GM21619 (cell line): ENCODE results near the gene NNAT.
"Not testable (repeated sequence)": the region's sequence is repeated elsewhere in the genome, so short reads cannot be mapped to it uniquely, and the experiment has no call there.

Experiments used
- ATAC-seq: cut with Tn5 transposase; IDR thresholded peaks from one replicate; pipeline ENCODE4 v1.9.1; 2021; ENCODE audit not compliant: unreplicated experiment

NNAT gene

DNA sequence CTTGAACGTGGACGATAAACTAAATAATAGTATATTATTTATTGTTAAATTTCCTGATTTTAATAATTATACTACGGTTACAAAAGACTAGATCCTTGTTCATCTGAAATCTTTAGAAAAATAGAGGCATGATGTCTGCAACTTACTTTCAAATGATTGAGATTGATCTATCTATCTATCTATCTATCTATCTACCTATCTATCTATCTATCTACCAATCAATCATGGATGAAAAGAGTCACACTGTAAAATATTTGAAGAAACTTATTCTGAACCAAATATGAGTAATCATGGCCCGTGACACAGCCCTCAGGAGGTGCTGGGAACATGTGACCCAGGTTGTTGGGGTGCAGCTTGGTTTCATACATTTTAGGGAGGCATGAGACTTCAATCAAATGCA lies 18.4 kb downstream of the NNAT start:
- no peak for ATAC-seq

DNA sequence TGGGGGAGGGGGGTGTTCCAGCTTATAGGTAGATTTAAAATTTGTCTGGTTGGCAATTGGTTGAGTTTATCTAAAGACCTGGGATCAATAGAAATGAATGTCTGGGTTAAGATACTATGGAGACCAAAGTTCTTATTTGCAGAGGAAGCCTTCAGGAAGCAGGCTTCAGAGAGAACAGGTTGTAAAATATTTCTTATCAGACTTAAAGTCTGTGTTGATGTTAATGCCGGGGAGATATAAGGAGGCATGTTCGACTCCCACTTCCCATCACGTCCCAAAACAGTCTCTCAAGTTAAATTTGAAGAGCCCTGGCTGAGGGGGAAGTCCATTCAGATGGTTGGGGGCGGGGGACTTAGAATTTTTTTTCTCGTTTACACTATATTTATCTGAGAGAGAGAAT lies 19.0 kb downstream of the NNAT start:
- ATAC-seq, result no peak

DNA sequence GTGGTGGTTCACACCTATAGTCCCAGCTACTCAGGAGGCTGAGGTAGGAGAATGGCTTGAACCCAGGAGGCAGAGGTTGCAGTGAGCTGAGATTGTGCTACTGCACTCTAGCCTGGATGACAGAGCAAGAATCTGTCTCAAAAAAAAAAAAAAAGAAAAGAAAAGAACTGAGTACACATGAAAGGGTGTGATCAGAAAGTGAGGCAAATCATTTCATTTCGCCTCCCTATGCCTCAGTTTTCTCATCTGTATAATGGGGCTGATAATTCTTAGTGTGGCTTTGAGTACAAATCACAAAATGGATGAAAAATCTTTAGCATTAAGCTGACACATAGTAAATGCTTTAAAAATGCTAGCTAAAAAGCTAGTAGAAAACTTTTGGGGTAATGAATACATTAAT lies 19.8 kb downstream of the NNAT start:
- not testable (repeated sequence) for ATAC-seq

DNA sequence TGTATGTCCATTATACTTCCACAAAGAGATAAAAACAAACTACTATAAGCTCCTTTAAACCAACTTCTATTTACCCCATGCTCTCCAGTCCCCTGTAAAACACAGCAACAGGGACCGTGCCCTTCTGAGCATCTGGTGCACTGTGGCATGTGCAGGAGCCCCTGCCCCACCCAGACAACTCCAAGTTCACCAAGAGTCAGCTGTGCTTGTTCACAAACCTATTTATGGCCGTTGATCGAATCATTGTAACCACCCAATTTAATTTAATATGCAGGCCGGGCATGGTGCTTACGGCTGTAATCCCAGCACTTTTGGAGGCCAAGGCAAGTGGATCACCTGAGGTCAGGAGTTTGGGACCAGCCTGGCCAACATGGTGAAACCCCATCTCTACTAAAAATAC lies 20.3 kb downstream of the NNAT start:
- no peak for ATAC-seq

DNA sequence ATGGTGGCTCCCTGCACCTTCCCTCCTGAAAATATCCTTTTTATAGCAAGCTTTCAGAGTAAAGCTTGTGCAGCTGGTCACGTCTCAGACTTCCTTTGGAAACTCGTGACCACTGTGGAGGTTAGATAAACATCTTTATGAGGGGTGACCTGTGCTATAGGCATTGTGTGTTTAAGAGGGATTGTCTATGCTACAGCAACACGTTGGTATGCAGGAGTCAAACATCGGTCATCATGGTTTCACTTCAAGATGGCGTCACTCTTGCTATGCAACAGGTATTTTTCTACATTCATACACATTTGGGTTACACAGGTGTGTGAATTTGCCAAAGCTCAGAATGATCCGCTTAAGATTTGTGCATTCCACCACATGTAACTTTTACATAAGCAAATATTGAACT lies 21.2 kb downstream of the NNAT start:
- ATAC-seq, result no peak

DNA sequence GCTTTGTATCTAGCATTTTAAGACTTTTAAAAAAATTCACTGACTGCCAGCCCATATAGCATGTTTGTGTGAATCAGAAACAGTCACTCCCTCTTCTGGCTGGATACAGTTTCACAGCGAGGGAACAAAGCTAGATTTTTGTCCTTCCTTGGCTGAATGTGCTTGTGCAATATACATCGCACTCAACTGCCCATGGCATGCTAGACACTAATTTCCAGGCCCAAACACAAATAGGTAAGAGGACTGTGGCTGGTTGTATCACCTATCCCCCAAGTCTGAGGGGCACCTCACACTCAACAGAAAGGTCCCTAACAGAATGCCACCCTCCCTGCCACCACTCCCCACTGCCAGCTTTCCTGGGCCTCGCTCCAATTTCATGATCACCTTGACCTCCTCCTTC lies 22.8 kb downstream of the NNAT start:
- ATAC-seq, result no peak

DNA sequence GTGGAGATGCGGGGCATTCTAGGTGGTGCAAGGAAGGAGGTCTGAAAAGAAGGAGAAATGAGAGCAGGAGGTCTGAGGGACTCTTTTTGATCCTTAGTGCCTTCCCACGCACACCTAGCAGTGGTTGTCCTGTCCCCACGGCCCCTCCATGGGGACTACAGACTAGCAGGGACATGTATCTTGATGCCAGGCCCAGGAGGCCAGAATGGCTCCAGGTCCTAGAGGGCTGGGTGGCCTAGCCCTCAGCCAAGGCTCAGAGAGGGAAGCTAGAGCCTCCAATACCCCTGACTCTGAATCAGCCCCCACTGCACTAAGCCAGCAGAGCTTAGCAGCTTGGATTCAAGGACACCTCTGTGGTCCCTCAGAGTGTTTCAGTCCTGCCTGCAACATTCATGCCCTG lies 23.3 kb downstream of the NNAT start:
- ATAC-seq, result no peak

DNA sequence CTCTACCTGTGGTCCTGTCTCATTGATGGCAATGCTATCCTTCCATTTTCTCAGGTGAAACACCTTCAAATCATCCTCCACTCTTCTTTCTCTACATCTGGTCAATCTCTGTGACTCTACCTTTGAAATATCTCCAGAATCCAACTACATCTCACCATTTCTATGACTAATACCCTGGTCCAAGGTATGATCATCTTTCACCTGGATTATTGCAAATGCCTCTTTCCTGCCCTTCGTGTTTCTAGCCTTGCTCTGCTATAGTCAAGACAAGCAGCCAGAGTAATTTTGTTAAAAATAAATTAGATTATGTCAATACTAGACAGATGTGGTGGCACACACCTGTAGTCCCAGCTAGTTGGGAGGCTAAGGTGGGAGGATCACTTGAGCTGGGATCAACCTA lies 24.5 kb downstream of the NNAT start:
- no peak for ATAC-seq

DNA sequence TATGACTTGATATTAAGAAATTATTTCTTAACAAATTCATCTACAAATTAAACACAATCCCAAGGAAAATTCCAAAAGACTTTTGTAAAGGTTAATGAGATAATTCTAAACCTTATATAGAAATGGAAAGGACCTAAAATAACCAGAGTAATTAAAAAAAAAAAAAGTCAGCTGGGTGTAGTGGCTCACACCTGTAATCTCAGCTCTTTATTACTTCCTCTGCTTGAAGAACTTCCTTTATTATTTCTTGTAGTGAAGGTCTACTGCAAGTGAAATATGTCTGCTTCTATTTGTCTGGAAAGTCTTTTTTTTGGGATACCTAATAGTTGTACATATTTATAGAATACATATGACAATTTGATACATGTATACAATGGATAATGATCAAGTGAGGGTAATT lies 26.9 kb downstream of the NNAT start:
- no peak for ATAC-seq

DNA sequence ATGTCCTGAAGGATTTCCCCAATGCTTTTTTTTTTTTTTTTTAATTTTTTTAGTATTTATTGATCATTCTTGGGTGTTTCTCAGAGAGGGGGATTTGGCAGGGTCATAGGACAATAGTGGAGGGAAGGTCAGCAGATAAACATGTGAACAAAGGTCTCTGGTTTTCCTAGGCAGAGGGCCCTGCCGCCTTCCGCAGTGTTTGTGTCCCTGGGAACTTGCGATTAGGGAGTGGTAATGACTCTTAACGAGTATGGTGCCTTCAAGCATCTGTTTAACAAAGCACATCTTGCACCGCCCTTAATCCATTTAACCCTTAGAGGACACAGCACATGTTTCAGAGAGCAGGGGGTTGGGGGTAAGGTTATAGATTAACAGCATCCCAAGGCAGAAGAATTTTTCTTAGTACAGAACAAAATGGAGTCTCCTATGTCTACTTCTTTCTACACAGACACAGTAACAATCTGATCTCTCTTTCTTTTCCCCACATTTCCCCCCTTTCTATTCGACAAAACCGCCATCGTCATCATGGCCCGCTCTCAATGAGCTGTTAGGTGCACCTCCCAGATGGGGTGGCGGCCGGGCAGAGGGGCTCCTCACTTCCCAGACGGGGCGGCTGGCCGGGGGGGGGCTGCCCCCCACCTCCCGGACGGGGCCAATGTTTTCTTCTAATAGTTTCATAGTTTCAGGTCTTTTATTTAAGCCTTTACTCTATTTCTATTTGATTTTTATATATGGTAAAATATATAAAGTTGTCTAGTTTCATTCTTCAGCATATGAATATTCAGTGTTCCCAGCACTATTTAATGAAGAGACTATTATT lies 29.3 kb downstream of the NNAT start:
- not testable (repeated sequence) for ATAC-seq

DNA sequence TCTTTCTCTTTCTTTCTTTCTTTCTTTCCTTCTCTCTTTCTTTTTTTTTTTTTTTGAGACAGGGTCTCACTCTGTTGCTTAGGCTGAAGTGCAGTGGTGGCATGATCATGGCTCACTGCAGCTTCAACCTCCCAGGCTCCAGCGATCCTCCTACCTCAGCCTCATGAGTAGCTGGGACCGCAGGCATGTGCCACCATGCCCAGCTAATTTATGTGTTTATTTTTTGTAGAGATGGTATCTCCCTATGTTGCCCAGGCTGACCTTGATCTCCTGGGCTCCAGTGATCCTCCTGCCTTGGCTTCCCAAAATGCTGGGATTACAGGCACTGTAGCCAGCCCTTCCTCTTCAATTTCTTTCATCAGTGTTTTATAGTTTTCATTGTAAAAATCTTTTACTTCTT lies 30.6 kb downstream of the NNAT start:
- not testable (repeated sequence) for ATAC-seq

DNA sequence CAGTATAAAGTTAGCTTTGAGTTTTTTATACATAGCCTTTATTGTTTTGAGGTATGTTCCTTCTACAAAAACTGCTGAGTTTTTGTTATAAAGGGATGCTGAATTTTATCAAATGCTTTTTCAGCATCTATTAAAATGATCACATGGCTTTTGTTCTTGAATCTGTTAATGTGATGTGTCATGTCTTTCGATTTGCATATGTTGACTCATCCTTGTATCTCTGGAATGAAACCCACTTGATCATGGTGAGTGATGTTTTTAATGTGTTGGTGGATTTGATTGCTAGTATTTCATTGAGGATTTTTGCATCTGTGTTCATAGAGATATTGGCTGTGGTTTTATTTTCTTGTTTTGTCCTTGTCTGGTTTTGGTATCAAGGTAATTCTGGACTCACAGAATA lies 31.4 kb downstream of the NNAT start:
- no peak for ATAC-seq

DNA sequence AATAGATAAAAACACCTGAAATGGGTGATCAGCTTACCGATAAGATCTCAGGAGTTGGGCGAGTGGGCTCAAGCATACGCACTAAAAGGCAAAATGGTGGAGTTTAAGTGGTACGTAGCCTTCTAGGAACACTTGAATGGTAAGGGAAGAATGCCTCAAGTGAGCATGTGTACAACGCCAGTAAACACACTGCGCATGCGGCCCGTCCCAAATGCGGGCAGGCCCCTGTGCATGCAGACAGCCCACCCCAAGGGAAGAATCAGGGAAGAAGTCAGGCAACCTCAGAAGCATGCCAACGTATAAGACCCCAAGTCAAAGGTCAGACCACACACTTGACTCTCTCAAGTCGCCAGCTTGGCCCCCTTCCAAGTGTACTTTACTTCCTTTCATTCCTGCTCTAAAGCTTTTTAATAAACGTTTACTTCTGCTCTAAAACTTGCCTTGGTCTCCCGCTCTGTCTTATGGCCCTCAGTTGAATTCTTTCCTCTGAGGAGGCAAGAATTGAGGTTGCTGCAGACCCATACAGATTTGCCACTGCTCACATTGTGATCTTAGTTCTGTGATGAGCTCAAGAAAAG lies 33.8 kb downstream of the NNAT start:
- ATAC-seq, result not testable (repeated sequence)

DNA sequence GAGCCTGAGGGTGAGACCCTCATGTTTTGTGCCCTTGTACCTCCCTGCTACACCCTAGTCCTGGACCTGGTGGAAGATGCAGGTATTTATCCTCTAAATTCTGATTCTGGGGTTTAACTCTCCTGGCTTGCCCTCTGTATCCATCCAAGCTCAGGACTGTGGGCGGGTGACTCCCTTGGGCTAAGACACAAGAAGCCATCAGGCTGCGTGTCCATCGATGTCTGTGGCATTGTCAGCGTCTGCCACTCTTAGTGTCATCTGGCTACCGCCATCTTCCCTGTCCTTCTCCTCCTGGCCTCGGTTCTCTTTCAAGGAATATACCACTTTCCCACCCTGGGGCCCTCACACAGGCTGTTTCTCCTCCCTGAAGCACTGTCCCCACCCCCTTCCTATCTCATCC lies 35.5 kb downstream of the NNAT start:
- no peak for ATAC-seq

DNA sequence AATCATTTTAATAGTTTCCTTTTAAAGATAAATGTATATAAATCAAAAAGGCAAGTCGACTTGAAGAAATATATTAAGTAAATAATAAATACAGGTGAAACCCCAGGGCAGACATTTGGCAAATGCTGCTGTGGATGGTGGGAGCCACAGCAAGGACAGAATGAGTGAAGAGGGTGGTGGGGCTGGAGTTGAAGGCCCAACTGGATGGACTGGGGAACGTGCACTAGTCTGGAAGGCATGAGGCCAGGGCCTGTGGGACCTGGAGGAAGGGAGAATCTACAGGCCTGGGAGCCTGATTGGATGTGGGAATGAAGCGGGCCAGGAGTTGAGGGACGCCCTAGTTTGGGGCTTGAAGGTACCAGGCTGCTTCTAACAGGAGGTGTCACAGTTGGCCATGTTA lies 37.3 kb downstream of the NNAT start:
- no peak for ATAC-seq

DNA sequence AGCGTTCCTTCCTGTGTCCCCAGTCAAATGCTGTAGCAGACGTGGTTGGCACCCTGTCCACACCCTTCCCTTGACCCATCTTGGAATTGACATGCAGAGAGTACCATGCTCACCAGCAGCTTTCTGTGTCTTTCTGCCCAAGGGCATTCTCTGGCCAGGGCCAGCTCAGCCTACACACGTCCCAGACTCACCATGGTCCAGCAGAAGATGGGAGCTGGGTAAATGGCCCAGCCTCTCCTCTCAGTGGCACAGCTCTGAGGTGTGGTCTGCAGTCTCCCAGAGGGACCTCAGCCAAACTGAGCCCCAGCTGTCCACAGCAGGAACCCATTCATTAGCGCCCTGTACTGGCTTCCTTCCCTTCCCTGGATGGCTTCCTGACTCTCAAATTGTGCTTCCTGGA lies 37.7 kb downstream of the NNAT start:
- ATAC-seq, result no peak

DNA sequence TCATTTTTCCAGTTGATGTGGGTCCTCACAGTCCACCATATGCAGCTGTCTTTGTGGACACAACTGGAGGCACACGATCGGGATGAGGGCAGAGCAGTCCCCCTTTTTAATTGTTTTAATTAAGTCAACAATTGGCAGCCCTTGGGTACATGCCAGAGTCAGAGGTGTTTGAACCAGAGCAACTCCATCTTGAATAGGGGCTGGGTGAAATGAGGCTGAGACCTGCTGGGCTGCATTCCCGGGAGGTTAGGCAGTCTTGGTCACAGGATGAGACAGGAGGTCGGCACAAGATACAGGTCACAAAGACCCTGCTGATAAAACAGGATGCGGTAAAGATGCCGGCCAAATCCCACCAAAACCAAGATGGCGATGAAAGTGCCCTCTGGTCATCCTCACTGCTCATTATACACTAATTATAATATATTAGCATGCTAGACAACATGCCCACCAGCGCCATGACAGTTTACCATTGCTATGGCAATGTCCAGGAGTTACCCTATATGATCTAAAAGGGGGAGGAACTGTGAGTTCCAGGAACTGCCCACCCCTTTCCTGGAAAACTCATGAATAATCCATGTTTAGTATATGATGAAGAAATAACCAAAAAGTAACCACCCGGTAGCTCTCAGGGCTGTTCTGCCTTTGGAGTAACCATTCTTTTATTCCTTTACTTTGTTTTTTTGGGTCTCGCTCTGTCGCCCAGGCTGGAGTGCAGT lies 38.4 kb downstream of the NNAT start:
- ATAC-seq, result no peak

DNA sequence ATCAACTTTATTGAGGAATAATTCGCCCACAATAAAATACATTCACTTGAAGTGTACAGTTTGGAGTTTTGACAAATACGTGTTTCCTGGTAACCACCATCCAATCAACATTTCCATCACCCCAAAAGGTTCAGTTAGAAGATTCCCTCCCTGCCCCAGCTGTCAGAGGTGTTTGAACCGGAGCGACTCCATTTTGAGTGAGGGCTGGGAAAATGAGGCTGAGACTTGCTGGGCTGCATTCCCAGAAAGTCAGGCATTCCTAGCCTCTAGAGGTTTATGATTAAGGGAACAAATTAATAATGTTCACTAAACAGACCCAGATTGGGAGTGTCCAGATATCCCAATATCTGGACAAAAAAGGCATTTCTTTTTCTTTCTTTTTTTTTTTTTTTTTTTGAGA lies 39.6 kb downstream of the NNAT start:
- ATAC-seq, result no peak

DNA sequence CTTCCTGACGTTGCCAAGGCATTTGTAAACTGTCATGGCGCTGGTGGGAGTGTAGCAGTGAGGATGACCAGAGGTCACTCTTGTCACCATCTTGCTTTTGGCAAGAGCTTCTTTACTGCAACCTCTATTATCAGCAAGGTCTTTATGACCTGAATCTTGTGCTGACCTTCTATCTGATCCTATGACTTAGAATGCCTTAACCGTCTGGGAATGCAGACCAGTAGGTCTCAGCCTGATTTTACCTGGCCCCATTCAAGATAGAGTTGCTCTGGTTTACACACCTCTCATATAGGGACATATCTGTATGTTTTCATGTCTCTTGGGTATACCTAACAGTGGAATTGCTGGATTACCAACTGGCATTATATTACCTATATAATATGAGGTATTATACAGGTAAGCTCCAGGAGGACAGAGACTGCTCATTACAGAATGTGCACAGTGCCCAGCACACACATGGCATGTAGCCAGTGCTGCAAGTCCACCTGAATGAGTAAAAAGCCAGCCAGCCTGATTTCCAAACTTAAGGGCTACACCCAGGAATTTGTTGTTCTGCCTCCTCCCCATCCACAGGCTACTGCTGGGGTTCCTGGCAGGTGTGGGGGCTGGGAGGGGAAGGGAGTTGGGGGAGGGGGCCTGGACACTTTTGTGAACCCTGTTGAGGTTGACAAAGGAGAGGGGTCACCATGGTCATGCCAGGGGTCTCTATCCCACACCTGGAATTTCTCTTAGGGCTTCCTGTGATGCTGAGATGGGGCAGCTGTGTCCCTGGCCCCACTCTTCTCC lies 41.8 kb downstream of the NNAT start:
- no peak for ATAC-seq

DNA sequence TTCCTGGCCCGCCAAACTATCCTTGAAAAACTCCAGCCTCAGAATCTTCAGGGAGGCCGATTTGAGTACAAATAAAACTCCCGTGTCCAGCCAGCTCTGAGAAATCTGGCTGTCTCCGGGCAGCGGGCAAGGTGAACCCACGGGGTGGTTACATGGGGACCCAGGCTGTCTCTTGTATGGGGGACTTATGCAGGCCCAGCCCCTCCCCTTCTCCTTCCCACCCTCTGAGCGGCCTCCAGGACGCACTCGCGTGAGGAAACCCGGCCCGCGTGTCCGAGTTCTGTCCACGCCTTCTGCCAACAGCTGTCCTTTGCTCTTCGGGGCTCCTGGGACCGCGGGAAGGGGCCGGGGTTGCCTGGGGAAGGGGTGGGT lies 43.0 kb downstream of the NNAT start:
- ATAC-seq, result no peak

DNA sequence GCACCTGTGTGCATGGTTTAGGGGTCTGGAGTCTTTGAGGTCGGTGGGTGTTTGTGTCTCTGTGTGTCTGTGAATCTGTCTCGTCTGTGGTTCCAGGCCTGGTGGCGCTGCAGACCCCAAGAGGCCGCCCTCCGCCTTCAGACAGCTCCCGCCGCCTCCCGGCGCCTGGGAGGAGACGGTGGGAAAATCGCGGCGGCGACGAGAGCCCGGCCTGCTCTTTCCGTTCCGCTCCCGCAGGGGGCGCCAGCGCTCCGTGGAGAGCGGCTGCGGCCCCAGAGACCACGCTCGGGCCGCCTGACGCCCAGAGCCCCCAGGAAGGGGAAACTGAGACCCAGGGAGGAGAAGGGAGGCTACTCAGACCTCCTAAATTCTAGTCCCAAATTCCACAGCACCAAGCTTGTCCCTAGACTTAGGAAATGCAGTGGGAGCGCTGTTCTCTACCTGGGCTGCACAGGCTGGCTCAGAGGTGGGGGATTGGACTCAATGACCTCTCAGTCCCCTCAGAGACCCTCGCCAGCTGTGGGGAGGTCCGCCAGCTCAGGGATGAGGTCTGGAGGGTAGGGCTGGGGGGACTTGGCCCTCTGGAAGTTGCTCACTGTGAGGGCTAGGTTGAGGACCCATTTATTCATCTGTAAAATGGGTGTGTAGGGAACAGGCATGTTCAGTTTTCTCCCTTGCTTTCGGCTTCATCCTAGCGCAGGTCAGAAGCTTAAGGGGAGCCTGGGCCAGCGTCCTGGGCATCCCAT lies 43.5 kb downstream of the NNAT start:
- no peak for ATAC-seq
